GM12864 (cell line): ENCODE results near the gene GREM1.

Experiments used
- DNase-seq: peaks from one replicate; pipeline ENCODE4 v3.0.0-alpha.2; 2011; ENCODE audit warnings: low read depth
- H3K4me3 ChIP-seq: 2 replicates; pipeline ENCODE4 v1.5.1; 2011; ENCODE audit warnings: mild to moderate bottlenecking, low read depth, low read length, control low read depth
- TF ChIP-seq, protein P1 (sequence below): IDR thresholded peaks from 2 replicates; pipeline ENCODE4 v1.5.1; 2011; ENCODE audit warnings: low read depth, mild to moderate bottlenecking, moderate library complexity, low read length, control low read depth, inconsistent platforms; ENCODE audit errors: missing control alignments

Gene GREM1

GRCh38 chr15:32675466-32675865, 42.3 kb upstream of the GREM1 start:
- no peak overlapping the region for H3K4me3 ChIP-seq
- TF ChIP-seq, protein P1, sequence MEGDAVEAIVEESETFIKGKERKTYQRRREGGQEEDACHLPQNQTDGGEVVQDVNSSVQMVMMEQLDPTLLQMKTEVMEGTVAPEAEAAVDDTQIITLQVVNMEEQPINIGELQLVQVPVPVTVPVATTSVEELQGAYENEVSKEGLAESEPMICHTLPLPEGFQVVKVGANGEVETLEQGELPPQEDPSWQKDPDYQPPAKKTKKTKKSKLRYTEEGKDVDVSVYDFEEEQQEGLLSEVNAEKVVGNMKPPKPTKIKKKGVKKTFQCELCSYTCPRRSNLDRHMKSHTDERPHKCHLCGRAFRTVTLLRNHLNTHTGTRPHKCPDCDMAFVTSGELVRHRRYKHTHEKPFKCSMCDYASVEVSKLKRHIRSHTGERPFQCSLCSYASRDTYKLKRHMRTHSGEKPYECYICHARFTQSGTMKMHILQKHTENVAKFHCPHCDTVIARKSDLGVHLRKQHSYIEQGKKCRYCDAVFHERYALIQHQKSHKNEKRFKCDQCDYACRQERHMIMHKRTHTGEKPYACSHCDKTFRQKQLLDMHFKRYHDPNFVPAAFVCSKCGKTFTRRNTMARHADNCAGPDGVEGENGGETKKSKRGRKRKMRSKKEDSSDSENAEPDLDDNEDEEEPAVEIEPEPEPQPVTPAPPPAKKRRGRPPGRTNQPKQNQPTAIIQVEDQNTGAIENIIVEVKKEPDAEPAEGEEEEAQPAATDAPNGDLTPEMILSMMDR = no peak
- no peak for DNase-seq

DNA sequence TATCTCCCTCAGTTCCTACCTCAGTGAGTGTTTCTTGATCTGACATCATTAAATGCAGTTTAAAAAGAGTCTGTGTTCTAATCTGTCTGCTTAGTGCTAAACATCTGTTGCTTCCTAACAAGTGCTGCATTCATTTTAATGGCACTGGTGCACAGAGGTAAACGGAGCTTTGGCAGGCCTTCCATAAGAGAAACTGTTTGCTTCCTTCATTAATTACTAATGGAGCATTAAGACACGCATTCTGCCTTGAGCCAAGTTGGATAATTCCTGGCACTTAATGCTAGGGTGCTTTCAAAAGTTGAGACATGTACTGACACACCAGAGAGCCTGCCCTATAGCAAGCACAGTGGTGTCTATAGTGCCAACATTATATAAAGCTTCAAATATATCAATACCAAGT, 41.6 kb upstream of the GREM1 start:
- no peak for DNase-seq
- TF ChIP-seq, protein P1 = no peak
- H3K4me3 ChIP-seq = no peak overlapping the region

GRCh38 chr15:32677238-32677750, 40.5 kb upstream of the GREM1 start:
- no peak for DNase-seq
- TF ChIP-seq, protein P1 = no peak
- H3K4me3 ChIP-seq = no peak overlapping the region

DNA sequence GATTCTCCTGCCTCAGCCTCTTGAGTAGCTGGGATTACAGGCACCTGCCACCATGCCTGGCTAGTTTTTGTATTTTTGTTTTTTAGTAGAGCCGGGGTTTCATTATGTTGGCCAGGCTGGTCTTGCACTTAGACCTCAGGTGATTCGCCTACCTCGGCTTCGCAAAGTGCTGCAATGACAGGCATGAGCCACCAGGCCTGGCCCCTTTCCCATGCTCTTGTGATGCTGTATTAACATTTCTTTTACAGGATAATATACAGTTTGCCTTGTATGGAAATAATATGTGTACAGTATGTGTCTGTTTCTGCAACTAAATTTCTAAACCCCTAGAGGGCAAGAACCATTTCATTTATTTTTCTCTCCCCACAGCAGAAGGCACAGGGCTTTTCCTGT, 38.5 kb upstream of the GREM1 start:
- DNase-seq = no peak
- TF ChIP-seq, protein P1 = peak; percentile 19
- H3K4me3 ChIP-seq = no peak overlapping the region

GRCh38 chr15:32682569-32682968, 35.2 kb upstream of the GREM1 start:
- DNase-seq = no peak
- TF ChIP-seq, protein P1 = no peak
- no peak overlapping the region for H3K4me3 ChIP-seq

DNA sequence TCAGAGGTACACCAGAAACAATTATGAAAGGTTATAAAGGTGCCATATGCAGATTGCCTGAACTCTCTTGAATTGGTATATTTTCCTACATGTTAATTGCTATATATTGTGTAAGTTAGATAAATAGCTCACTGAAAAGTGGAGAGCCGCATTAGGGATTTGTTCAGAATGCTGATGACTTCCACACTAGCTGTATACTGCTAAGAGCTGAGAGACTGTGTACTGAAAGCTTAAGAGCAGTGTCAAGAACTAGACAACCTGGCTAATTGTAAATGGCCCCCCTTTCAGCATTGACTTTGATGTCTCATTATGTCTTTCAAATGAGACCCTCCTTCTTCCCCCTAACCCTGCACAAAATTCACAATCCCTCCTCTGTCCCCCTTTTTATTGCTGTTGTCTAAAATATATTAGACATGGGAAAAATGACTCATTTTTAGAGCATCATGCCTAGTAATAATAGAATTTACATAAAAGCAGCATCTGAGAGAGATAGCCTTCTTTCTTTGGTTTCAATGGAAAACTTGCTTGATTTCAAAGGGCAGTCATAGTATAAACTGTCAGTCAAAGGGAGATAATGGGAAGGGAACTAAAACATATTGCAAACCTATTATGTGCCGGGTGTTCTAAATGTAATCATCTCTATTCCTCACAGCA, 34.7 kb upstream of the GREM1 start:
- no peak overlapping the region for H3K4me3 ChIP-seq
- DNase-seq = no peak
- TF ChIP-seq, protein P1 = no peak
